IPS DF 6.9 (cell line): Measurements from ENCODE around the gene CKM.

Source experiments
- DNase-seq: peaks from one replicate; pipeline ENCODE4 v3.0.0-alpha.2; 2013; ENCODE audit warnings: low read depth, low spot score
- H3K27ac ChIP-seq: one replicate; pipeline ENCODE4 v1.5.1; 2013; ENCODE audit warnings: low read length, control low read depth
- H3K27me3 ChIP-seq: 2 replicates; pipeline ENCODE4 v1.6.1; 2013; ENCODE audit warnings: mild to moderate bottlenecking, low read length; ENCODE audit not compliant: control insufficient read depth, insufficient read depth
- H3K36me3 ChIP-seq: 2 replicates; pipeline ENCODE4 v1.6.1; 2013; ENCODE audit warnings: low read length; ENCODE audit not compliant: control insufficient read depth, insufficient read depth
- H3K4me1 ChIP-seq: 2 replicates; pipeline ENCODE4 v1.6.1; 2013; ENCODE audit warnings: low read length; ENCODE audit not compliant: control insufficient read depth, insufficient read depth
- H3K4me3 ChIP-seq: 2 replicates; pipeline ENCODE4 v1.5.1; 2013; ENCODE audit warnings: mild to moderate bottlenecking, low read length
- H3K9me3 ChIP-seq: 2 replicates; pipeline ENCODE4 v1.6.1; 2013; ENCODE audit warnings: low read length, inconsistent platforms; ENCODE audit not compliant: control insufficient read depth, insufficient read depth
- WGBS: extraction: QIAGEN DNeasy Blood & Tissue Kit; methylation state at CpG from one replicate; pipeline ENCODE4 v1.1.7; 2013; ENCODE audit warnings: mixed read lengths, missing lambda C conversion rate; ENCODE audit not compliant: insufficient read length, insufficient coverage; 5-methylcytosine and 5-hydroxymethylcytosine counted together

The CKM gene

DNA sequence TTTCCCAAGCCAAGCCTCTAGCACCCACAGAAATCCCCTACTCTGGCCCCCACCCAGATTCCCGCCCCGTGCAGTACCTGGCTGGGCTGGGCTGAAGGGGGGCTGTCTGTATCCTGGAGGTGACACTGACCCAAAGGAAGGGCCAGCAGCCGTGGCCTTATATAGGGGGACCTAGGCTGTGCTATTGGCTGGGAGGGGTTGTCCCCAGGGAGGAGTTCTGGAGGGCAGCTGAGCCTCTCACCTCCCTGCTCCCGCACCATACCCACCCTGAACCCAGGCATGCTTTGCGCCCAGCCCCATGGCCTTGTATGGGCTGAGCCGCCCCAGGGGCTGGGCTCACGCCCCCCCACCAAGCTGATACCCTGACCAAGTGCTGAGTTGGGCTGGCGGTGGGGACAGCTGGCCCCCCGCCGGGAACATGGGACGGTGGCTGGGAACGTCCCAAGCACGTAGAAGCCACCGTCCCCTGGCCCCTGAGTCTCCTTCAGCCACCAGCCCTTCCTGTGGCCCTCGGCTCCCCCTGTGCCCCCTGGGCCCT lies at the start of gene CKM:
CKM (minus strand) TSS at position 132 of the 538 bp plus-strand sequence. CDS start 3,162 bp downstream, outside the sequence.
- no CpG with 5 or more reads among the region's 15 CpGs for WGBS
- Histone ChIP-seq H3K4me1 (peaks cover 8% of the 10 kb centered on the region; the same call in 1 of the 2 replicates), H3K27ac (no peak within 1 kb of the TSS), H3K27me3 (no peaks in the 10 kb centered on the region), H3K4me3 (peak within 1 kb of the TSS; percentile 24), H3K9me3 (no peaks in the 10 kb centered on the region), H3K36me3 (no peaks in the 10 kb centered on the region)
- no peak for DNase-seq

DNA sequence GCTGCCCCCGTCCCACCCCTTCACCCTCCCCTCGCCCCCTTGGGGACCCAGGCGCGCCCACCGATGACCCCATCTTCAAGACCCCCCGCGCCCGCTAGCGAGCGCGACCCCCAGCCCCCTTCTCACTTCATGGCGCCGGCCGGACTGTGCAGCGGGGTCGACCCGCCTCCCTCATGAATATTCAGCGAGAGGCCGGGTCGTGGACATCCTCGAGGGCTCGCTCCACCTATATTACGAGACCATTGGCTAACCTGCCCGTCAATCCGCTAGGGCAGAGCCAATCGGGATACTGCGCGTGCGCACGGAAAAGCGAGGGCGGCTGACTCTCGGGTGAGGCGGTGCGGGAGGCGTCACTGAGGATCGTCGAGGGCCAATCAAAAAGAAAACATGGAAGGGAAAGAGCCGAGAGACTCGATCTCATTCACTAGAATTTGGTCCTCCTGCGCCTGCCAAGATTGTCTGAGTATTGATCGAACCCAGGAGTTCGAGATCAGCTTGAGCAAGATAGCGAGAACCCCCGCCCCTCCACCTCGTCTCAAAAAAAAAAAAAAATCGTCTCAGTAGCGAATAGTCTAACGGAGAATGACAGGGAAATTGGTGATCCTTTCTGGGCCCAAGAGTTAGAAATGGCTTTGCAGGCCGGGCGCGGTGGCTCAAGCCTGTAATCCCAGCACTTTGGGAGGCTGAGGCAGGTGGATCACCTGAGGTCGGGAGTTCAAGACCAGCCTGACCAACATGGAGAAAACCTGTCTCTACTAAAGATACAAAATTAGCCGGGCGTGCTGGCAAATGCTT lies 47.9 kb upstream of the CKM start, which contains the start of gene ERCC2:
ERCC2 (minus strand) TSS at position 164 of the 795 bp plus-strand sequence; CDS start at position 131, 33 bp downstream.
- no peak within 1 kb of the TSS for H3K27ac ChIP-seq
- peaks cover 4% of the 10 kb centered on the region for H3K4me1 ChIP-seq
- H3K36me3 ChIP-seq = no peaks in the 10 kb centered on the region; the same call in 1 of the 2 replicates
- no peaks in the 10 kb centered on the region; the same call in 1 of the 2 replicates for H3K9me3 ChIP-seq
- no peaks in the 10 kb centered on the region for H3K27me3 ChIP-seq
- H3K4me3 ChIP-seq = peak within 1 kb of the TSS; percentile 94
- WGBS = no CpG with 5 or more reads among the region's 55 CpGs
- peak; percentile 98 for DNase-seq

DNA sequence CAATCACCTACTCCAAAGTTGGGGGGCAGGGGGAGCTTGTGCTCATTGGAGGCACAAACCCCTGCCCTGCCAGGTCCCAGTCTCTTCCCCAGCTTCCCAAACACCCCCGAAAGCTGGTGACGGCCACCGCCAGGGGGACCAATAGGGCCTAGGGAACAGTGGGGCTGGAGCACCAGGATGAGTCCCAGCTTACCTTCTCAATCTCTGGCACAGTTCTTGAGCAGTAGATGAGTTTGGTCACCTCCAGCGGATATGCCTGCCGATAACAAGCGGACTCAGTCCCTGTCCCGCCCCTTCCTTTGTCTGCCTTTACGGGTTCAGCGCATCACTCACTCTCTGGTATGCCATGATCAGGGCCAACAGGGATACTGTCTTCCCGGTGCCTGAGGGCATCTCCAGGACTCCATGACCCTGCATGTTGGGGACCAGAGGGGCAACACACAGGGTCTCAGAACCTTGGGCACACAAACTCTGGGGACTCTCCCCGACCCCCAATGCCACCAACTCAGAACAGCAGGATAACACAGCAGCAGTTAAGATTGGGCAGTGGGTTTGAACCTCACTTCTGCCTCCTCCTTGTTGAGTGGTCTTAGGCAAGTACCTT lies 46.2 kb upstream of the CKM start:
- no peak for DNase-seq
- no peak overlapping the region for H3K4me3 ChIP-seq
- H3K27ac ChIP-seq = no peak overlapping the region
- H3K27me3 ChIP-seq = no peaks in the 10 kb centered on the region
- H3K36me3 ChIP-seq = peaks cover 10% of the 10 kb centered on the region
- H3K4me1 ChIP-seq = peaks cover 4% of the 10 kb centered on the region
- H3K9me3 ChIP-seq = no peaks in the 10 kb centered on the region; the same call in 1 of the 2 replicates
- no CpG with 5 or more reads among the region's 11 CpGs for WGBS

GRCh38 chr19:45368127-45368526 lies 45.5 kb upstream of the CKM start:
- peaks cover 17% of the 10 kb centered on the region for H3K36me3 ChIP-seq
- DNase-seq = no peak
- no peak overlapping the region for H3K27ac ChIP-seq
- H3K9me3 ChIP-seq = no peaks in the 10 kb centered on the region; the same call in 1 of the 2 replicates
- peaks cover 4% of the 10 kb centered on the region for H3K4me1 ChIP-seq
- H3K27me3 ChIP-seq = no peaks in the 10 kb centered on the region
- no CpG with 5 or more reads among the region's 4 CpGs for WGBS
- no peak overlapping the region for H3K4me3 ChIP-seq

DNA sequence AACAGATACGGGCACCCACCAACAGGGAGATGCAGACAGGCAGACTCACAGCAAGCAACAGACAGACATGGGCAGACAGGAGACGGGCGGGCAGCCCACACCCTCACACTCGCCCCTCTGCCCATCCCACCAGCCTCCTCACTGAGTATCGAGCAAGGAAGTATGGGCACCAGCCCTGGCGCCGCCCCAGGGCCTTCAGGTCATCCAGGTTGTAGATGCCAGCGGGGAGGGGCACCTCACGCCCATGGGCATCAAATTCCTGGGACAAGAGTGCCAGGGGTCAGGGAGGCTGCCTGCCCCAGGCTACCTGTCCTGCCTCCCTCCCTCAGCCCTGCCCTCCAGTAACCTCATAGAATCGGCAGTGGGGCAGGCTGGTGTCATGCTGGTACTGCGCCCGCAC lies 42.0 kb upstream of the CKM start:
- H3K4me3 ChIP-seq = no peak overlapping the region
- DNase-seq = no peak
- no peaks in the 10 kb centered on the region for H3K27me3 ChIP-seq
- WGBS = no CpG with 5 or more reads among the region's 12 CpGs
- H3K27ac ChIP-seq = no peak overlapping the region
- H3K9me3 ChIP-seq = no peaks in the 10 kb centered on the region; the same call in 1 of the 2 replicates
- H3K36me3 ChIP-seq = peaks cover 35% of the 10 kb centered on the region
- peaks cover 4% of the 10 kb centered on the region for H3K4me1 ChIP-seq

GRCh38 chr19:45363861-45364459 lies 41.3 kb upstream of the CKM start:
- H3K27ac ChIP-seq = no peak overlapping the region
- H3K9me3 ChIP-seq = no peaks in the 10 kb centered on the region; the same call in 1 of the 2 replicates
- H3K4me1 ChIP-seq = peaks cover 2% of the 10 kb centered on the region
- H3K27me3 ChIP-seq = no peaks in the 10 kb centered on the region
- no peak for DNase-seq
- no CpG with 5 or more reads among the region's 44 CpGs for WGBS
- no peak overlapping the region for H3K4me3 ChIP-seq
- H3K36me3 ChIP-seq = peaks cover 39% of the 10 kb centered on the region

GRCh38 chr19:45362291-45362690 lies 39.6 kb upstream of the CKM start:
- Histone ChIP-seq H3K36me3 (peaks cover 46% of the 10 kb centered on the region), H3K4me3 (no peak overlapping the region; the same call in 1 of the 2 replicates), H3K27ac (no peak overlapping the region), H3K4me1 (no peaks in the 10 kb centered on the region), H3K27me3 (no peaks in the 10 kb centered on the region), H3K9me3 (no peaks in the 10 kb centered on the region)
- WGBS = no CpG with 5 or more reads among the region's 16 CpGs
- DNase-seq = no peak

DNA sequence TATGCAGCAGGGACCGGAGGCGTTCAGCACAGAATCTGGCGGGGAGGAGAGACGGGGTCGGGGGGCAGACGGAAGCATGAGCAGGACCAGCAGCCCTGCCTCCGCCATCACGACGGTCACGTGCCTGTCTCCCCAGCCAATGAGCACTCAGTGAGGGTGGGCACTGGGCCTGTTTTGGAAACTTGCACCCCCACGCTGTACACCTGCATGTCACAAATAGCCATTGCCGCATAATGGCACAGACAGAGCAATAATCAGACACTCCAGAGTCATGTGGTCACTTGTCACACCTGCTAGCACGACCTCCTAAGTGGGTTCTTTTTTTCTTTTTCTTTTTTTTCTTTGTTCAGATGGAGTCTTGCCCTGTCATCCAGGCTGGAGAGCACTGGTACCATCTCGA lies 38.9 kb upstream of the CKM start:
- WGBS = no CpG with 5 or more reads among the region's 14 CpGs
- H3K27ac ChIP-seq = no peak overlapping the region
- H3K4me1 ChIP-seq = no peaks in the 10 kb centered on the region
- H3K9me3 ChIP-seq = no peaks in the 10 kb centered on the region
- H3K36me3 ChIP-seq = peaks cover 53% of the 10 kb centered on the region
- no peak for DNase-seq
- H3K27me3 ChIP-seq = no peaks in the 10 kb centered on the region
- no peak overlapping the region for H3K4me3 ChIP-seq

DNA sequence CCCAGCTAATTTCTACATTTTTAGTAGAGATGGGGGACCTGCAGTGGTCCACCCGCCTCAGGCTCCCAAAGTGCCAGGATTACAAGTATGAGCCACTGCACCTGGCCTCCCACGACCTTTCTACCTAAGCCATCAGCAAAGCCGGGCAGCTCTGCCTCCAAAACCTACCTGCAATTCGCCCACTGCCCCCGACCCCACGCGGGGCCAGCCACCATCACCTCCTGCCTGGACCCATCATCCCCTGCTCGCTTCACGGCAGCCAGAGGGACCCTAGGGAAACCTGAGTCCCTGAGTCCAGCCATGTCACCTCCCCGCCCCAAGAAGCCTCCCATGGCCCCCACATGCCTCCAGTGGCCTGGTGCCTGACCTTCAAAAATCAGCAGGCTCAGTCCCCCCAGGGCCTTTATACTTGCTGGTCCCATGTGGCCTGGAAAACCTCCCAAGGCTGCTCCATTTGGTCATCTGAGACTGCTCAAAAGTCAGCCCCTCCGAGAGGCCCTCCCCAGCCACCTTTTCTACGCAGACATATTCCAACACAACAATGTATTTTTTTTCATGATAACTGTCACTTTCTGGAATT lies 35.6 kb upstream of the CKM start:
- H3K9me3 ChIP-seq = no peaks in the 10 kb centered on the region

DNA sequence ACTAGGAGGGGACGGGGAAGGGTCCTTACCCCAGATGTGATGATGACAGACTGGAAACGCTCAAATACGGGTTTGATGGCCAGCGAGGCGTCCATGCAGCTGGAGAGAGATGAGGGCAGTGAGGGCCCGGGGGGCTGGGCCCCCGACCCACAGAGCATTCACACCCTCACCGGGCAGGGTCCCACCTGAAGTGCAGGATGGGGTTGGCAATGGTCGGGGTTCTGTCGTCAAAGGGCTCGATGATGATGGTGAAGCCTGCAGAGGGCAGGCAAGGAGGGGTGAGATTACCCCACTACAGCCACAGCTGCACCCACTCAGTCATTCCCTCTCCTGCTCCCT lies 34.7 kb upstream of the CKM start:
- no CpG with 5 or more reads among the region's 11 CpGs for WGBS
- no peaks in the 10 kb centered on the region for H3K27me3 ChIP-seq

More for the DNA sequence above, 35.6 kb upstream of the CKM start:
- no peak overlapping the region for H3K4me3 ChIP-seq
- no CpG with 5 or more reads among the region's 12 CpGs for WGBS
- H3K27ac ChIP-seq = no peak overlapping the region
- H3K27me3 ChIP-seq = no peaks in the 10 kb centered on the region
- H3K36me3 ChIP-seq = peaks cover 61% of the 10 kb centered on the region
- DNase-seq = no peak
- H3K4me1 ChIP-seq = no peaks in the 10 kb centered on the region

More for the DNA sequence above, 34.7 kb upstream of the CKM start:
- no peak for DNase-seq
- Histone ChIP-seq H3K4me3 (no peak overlapping the region), H3K4me1 (no peaks in the 10 kb centered on the region), H3K9me3 (no peaks in the 10 kb centered on the region), H3K36me3 (peaks cover 61% of the 10 kb centered on the region), H3K27ac (no peak overlapping the region)
